ENCODE measurements around the gene NRG3.

Gene NRG3

DNA sequence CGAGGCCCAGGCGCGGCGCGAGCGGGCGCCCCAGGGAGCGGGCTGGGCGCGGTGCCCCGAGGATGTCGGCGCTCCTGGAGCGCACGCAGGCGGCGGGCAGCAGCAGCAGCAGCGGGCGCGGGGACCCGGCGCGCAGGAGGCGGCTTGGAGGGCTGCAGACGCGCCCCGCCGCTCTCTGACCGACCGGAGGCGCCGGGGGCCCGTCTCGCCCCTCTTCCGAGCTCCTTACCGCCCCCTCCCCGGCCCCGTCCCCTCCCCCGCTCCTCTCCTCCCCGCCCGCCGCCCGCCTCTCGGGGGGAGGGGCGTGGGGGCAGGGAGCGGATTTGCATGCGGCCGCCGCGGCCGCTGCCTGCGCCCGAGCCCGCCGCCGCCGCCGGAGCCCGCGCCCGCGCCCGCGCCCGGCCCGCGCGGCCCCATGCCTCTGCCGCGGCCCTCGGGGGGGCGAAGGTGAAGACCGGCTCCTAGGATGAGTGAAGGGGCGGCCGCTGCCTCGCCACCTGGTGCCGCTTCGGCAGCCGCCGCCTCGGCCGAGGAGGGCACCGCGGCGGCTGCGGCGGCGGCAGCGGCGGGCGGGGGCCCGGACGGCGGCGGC is at the start of gene NRG3:
TSS of gene NRG3 (plus strand) at position 320 of the 592 bp plus-strand sequence.
- no peak for TF ChIP-seq CTCF (IDR thresholded peaks at IDR 0.05)

DNA sequence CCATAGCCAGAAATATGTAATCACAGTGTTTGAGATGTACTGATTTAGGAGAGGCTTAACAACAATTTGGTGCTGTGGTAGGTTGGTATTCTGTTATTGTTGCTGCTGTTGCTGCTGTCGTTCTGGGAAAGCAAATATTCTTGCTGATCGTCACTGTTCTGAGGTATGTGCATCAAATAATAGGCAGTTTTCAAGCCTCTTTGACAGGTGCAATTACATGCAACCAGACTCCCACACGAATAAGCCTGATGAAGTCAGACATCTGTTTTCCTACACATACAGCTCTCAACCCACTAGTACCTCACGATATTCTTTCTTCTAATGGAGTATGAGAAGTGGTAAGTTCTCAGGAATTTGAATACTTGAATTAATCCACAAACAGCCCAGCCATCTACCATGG is 46.7 kb upstream of the NRG3 start:
- TF ChIP-seq CTCF (IDR thresholded peaks at IDR 0.05) = no peak

GRCh38 chr10:81831060-81831459 is 43.9 kb upstream of the NRG3 start:
- TF ChIP-seq CTCF (IDR thresholded peaks at IDR 0.05) = no peak

DNA sequence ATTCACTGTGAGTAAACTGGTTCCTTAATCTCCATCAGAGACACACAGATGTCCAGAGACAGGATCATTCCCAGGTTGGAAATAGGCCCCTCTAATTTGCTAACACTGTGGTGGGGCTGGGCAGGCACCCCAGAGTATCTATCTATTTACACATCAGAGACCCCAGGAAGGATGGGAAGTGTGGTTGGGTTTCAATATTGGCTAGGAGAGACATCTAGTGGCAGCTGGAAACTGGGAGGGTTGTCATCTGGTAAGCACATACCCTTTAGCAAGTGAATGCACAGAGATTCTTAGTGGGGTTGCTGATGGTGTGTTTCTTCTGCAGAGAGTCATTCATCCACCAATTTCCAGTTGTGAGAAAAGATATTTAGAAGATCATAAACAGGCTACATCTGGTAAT is 36.0 kb upstream of the NRG3 start:
- TF ChIP-seq CTCF (IDR thresholded peaks at IDR 0.05) = peak; percentile 47

DNA sequence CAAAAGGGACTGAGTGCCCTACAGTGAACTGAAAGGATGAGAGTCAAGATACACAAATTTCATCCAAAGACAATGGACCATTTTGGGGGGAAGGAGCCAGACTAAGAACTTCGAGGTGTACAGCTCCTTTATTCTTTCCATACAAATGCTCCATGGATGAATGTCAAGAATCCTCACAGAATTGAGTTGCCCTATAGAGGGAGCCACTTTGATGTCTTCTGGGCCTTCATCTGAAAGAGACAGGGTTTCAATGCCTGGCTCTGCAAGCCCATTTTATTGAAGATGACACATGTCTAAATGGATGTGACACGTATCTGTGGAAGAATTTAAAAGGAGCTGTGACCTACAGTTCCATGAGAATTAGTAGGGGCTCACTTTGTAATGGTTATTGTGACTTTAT is 32.0 kb upstream of the NRG3 start:
- TF ChIP-seq CTCF (IDR thresholded peaks at IDR 0.05) = peak; percentile 36; the same call in 1 of the 2 replicates

DNA sequence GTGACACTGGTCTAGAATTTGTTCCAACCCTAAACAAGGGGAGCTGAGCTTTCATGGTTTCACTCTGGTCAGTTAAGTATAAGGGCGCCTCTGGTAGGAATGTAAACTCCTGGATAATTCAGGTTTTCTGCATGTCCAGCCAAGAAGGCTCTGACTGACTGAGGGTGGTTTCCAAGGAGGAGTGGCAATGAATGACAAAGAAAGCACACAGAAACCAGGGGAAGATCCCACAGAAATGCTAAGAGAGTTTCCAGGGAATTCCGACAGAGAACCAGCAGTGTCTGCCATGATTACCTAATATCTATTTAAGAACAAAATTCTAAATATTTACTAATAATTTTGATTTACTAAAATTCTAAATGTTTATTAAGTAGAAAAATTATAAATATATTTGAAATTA is 27.3 kb upstream of the NRG3 start:
- TF ChIP-seq CTCF (IDR thresholded peaks at IDR 0.05) = no peak

DNA sequence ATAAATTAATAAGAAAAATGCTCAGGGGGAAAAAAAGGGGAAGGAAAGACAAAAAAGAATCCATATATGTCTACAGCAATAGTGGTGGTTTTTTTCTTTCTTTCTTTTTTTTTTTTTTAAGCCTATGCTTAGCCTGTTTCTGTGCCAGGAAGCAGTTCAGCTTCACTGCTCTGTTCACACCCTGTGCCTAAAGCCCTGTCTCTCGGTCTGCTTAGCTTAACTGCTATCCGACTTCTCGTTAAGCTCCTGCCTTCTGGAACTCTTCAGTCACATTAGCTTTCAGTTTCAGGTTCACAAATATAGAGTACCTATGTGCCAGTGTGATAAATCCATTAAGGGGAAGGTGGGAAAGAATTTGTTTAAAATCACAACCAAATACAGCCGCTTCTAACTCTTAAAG is 26.5 kb upstream of the NRG3 start:
- TF ChIP-seq CTCF (IDR thresholded peaks at IDR 0.05) = no peak

DNA sequence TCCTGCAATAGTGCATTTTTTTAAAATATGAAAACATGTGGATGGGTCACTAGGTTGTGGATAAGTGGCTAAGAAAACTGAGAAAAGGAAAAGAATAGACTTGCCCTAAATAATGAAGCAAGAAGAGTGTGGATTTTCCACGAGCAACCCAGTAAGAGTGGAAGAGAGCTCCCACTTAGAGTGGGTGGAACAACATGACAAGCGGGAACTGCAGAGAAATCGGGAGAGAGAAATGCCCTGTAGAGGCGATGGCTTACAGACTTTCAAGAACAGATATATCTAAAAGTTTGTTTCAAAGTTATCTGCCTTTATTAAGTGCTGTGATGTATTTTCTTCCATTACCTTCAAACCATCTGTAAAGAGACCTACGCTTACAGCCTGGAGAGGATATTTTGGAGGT is 26.1 kb upstream of the NRG3 start:
- TF ChIP-seq CTCF (IDR thresholded peaks at IDR 0.05) = no peak

Data from LNCAP (cell line).